ENCODE data around the gene GMDS.

- TF ChIP-seq EZH2phosphoT487 (IDR thresholded peaks at IDR 0.05; ENCODE audit: low read depth) (no peak), CTCF (IDR thresholded peaks at IDR 0.05; ENCODE audit: low read depth, low read length) (no peak)
Measured at GRCh38 chr6:2266841-2267240, 21.4 kb upstream of the GMDS start.

All from OCI-LY3 (cell line).